ENCODE results near the gene NDUFB5.

DNA sequence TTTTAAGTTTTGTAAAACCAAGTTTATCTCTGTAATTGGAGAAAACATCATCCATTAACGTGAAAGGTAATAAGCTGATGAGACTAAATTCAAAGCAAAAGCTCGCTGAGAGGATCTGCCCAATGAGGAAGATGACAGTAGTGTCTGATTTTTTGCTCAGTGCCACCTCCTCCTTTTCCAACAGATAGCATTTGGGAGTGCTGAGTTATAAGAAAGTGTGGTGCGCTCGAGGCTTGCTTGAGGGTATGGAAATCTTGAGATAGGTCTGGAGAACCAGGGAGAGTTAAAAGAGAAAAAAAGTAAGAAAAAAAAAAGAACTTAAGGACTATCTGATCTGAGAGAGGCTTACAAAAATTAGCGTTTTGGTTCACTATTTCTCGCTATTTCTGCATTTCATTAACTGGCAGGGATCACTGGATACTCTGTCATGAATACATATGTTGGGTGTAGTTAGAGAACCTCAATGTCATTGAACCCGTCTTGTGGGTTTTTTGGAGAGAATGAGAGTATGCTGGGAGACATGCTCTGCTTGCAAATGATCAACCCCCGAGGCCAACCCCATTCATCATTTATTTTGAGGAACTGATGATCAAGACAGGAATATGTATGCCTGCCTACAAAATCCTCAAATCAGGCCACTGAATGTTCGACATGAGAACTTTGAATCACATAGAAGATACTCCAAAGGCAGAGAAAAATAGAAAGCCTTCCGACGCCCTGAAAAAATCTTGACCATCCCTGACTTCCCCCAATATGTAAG, 47.3 kb downstream of the NDUFB5 start:
- TF ChIP-seq, protein P1, sequence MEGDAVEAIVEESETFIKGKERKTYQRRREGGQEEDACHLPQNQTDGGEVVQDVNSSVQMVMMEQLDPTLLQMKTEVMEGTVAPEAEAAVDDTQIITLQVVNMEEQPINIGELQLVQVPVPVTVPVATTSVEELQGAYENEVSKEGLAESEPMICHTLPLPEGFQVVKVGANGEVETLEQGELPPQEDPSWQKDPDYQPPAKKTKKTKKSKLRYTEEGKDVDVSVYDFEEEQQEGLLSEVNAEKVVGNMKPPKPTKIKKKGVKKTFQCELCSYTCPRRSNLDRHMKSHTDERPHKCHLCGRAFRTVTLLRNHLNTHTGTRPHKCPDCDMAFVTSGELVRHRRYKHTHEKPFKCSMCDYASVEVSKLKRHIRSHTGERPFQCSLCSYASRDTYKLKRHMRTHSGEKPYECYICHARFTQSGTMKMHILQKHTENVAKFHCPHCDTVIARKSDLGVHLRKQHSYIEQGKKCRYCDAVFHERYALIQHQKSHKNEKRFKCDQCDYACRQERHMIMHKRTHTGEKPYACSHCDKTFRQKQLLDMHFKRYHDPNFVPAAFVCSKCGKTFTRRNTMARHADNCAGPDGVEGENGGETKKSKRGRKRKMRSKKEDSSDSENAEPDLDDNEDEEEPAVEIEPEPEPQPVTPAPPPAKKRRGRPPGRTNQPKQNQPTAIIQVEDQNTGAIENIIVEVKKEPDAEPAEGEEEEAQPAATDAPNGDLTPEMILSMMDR (optimal IDR thresholded peaks at IDR 0.05 in 1 of 3, IDR thresholded peaks at IDR 0.05 in 1 of 3, conservative IDR thresholded peaks at IDR 0.05 in 1 of 3; ENCODE audit: extremely low read depth in 1 of 3, insufficient read depth in 2 of 3, low read length in 3 of 3) = no peak
- TF ChIP-seq EZH2 (IDR thresholded peaks at IDR 0.05; ENCODE audit: low read length) = no peak

All from keratinocyte (primary cell).